Endothelial cell of umbilical vein (primary cell): Measurements from ENCODE around the gene SLC25A29.

Experiments used
- CTCF ChIP-seq, 2 donors: IDR thresholded peaks; 1 replicate in 1 of 2; 2 replicates in 1 of 2; pipeline ENCODE4 v1.5.1; 2011; ENCODE audit warnings: low read length in 2 of 2, mild to moderate bottlenecking in 2 of 2, moderate library complexity in 2 of 2, control low read depth in 1 of 2, inconsistent platforms in 1 of 2, low read depth in 1 of 2; ENCODE audit not compliant: insufficient read depth in 1 of 2; ENCODE audit errors: extremely low read depth in 1 of 2
- EZH2 ChIP-seq: IDR thresholded peaks from 2 replicates; pipeline ENCODE4 v1.6.1; 2012; ENCODE audit warnings: borderline replicate concordance, low read depth, mild to moderate bottlenecking, moderate library complexity, low read length, inconsistent platforms; ENCODE audit not compliant: severe bottlenecking
- FOS ChIP-seq: IDR thresholded peaks from 2 replicates; pipeline ENCODE4 v1.6.1; 2011; ENCODE audit warnings: mild to moderate bottlenecking, low read length, moderate library complexity, borderline replicate concordance; ENCODE audit not compliant: insufficient read depth
- MAX ChIP-seq: IDR thresholded peaks from 2 replicates; pipeline ENCODE4 v1.6.1; 2011; ENCODE audit not compliant: insufficient read depth, insufficient read length
- MYC ChIP-seq: IDR thresholded peaks from one replicate; pipeline ENCODE4 v1.6.1; 2011; ENCODE audit warnings: mild to moderate bottlenecking, low read depth, low read length
- POLR2A ChIP-seq: IDR thresholded peaks from 2 replicates; pipeline ENCODE4 v1.6.1; 2012; ENCODE audit warnings: low read depth, mild to moderate bottlenecking, control low read depth, low read length
- POLR2AphosphoS5 ChIP-seq: IDR thresholded peaks from 2 replicates; pipeline ENCODE4 v1.6.1; 2012; ENCODE audit warnings: low read depth, mild to moderate bottlenecking, control low read depth, low read length, moderate library complexity; ENCODE audit not compliant: insufficient read depth

DNA sequence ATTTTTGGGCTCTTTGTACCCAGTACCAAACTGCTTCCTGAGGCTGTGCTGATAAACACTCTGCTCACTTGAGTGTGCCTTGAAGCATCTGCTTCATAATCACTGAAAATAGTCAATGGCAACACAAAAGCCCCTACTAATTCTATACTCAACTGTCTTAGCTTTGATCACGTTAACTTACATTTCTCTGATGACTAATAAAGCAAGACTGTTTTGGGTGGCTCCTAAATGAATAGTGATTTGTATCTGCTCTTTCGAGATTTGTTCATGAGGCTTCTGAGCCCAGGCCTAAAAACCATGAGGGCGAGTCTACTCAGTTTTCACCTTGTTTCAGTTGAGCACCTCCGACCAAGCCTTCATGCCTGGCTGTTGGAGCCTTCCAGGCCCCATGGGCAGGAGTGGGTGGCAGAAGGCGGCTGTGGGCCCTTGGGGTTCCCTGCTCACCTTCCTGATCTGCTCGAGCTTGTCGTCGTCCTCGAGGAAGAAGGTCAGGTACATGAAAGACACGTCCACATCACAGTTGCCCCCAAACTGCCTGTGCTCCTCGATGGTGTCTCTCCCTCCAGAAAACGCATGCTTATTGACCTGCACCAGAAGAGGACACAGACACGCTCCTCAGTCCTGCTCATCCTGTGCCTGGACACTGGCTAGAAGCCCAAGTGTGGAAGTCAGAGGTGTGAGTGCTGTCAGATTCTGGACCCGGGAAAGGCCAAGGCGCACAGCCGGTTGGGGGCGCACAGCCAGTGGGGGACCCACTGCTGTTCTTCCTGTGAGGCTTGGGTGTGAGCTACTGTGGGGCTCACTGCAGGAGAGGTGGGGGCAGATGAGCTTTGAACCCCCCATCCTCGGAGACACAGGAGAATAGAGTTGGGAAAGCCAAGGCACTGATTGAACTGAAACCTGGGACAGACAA, 30.6 kb upstream of the SLC25A29 start:
- TF ChIP-seq CTCF (IDR thresholded peaks at IDR 0.05; ENCODE audit: extremely low read depth in 1 of 2, insufficient read depth in 1 of 2, low read depth in 1 of 2, low read length in 2 of 2): no peak
- no peak for TF ChIP-seq MAX
- TF ChIP-seq POLR2AphosphoS5: no peak
- no peak for TF ChIP-seq EZH2
- TF ChIP-seq POLR2A: no peak
- TF ChIP-seq FOS: no peak
- no peak for TF ChIP-seq MYC
